ENCODE measurements around the gene MRGPRF.

- TF ChIP-seq, protein P1, sequence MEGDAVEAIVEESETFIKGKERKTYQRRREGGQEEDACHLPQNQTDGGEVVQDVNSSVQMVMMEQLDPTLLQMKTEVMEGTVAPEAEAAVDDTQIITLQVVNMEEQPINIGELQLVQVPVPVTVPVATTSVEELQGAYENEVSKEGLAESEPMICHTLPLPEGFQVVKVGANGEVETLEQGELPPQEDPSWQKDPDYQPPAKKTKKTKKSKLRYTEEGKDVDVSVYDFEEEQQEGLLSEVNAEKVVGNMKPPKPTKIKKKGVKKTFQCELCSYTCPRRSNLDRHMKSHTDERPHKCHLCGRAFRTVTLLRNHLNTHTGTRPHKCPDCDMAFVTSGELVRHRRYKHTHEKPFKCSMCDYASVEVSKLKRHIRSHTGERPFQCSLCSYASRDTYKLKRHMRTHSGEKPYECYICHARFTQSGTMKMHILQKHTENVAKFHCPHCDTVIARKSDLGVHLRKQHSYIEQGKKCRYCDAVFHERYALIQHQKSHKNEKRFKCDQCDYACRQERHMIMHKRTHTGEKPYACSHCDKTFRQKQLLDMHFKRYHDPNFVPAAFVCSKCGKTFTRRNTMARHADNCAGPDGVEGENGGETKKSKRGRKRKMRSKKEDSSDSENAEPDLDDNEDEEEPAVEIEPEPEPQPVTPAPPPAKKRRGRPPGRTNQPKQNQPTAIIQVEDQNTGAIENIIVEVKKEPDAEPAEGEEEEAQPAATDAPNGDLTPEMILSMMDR (IDR thresholded peaks at IDR 0.05; ENCODE audit: low read depth, low read length) = 0 out of 2 replicates have a peak, but pooled peaks have one; percentile 25
- TF ChIP-seq EZH2phosphoT487 (IDR thresholded peaks at IDR 0.05; ENCODE audit: low read depth) = no peak
Measured at GRCh38 chr11:68956142-68956541, 56.9 kb downstream of the MRGPRF start.

Measured in OCI-LY3 (cell line).